GM12874 (cell line): ENCODE data around the gene CLSTN3.

Source experiments
- TF ChIP-seq, protein P1 (sequence below): IDR thresholded peaks from 2 replicates; pipeline ENCODE4 v1.5.1; 2011; ENCODE audit warnings: low read depth, mild to moderate bottlenecking, control low read depth, low read length, moderate library complexity; ENCODE audit not compliant: insufficient read depth

Gene CLSTN3

GRCh38 chr12:7188562-7189397, 58.6 kb downstream of the CLSTN3 start:
- TF ChIP-seq, protein P1, sequence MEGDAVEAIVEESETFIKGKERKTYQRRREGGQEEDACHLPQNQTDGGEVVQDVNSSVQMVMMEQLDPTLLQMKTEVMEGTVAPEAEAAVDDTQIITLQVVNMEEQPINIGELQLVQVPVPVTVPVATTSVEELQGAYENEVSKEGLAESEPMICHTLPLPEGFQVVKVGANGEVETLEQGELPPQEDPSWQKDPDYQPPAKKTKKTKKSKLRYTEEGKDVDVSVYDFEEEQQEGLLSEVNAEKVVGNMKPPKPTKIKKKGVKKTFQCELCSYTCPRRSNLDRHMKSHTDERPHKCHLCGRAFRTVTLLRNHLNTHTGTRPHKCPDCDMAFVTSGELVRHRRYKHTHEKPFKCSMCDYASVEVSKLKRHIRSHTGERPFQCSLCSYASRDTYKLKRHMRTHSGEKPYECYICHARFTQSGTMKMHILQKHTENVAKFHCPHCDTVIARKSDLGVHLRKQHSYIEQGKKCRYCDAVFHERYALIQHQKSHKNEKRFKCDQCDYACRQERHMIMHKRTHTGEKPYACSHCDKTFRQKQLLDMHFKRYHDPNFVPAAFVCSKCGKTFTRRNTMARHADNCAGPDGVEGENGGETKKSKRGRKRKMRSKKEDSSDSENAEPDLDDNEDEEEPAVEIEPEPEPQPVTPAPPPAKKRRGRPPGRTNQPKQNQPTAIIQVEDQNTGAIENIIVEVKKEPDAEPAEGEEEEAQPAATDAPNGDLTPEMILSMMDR, result peak; percentile 81

GRCh38 chr12:7189398-7190267, 59.5 kb downstream of the CLSTN3 start, which contains the start of gene PEX5:
Gene PEX5, plus strand, starts transcription at chr12:7189686. Its CDS starts 692 bp downstream, at chr12:7190378.
- TF ChIP-seq, protein P1, result no peak

GRCh38 chr12:7190268-7191055, 60.3 kb downstream of the CLSTN3 start:
- TF ChIP-seq, protein P1, result no peak

GRCh38 chr12:7193674-7194073, 63.5 kb downstream of the CLSTN3 start:
- TF ChIP-seq, protein P1, result no peak

DNA sequence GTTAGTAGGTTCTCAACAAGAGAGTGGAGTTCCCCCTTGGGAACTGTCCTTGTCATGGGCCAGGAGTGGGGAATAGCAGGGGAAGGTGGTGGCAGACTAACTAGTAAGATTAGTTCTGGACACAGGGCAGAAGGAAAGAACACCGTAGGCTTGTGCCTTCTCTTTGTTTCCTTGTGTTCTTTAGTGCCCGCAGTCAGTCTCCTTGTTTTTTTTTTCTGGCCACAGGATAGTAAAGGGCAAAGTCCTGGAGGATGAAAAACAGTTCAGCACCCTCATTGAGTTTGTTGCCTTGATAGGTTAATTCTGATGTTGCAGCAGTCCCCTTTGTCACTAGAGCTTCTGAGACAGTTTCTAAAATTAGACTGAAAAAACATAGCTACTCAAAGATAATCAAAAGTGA, 67.7 kb downstream of the CLSTN3 start:
- TF ChIP-seq, protein P1, result no peak

GRCh38 chr12:7203109-7203508, 72.9 kb downstream of the CLSTN3 start:
- TF ChIP-seq, protein P1, result no peak
